Lung (tissue), 12 donors: ENCODE data around the gene ORM2. TPM values are rescaled to one million over a fixed set of nuclear protein-coding genes. Genes with fewer than 3 reads are reported as not detected.

Source experiments
- ATAC-seq: fragments of 200-7000 bp; cut with Tn5 transposase; one replicate; pipeline ENCODE4 v1.9.1; 2020; ENCODE audit warnings: moderate number of reproducible peaks; ENCODE audit not compliant: insufficient read depth, low FRiP score
- DNase-seq, 3 donors: peaks; one replicate each; pipeline ENCODE4 v3.0.0-alpha.2; 2013 to 2017
- H3K27ac ChIP-seq, 2 donors: one replicate each; pipeline ENCODE4 v1.5.1; 2013; ENCODE audit warnings: mild to moderate bottlenecking in 2 of 2, moderate library complexity in 2 of 2, control low read depth in 1 of 2, inconsistent platforms in 1 of 2, low read depth in 1 of 2, low read length in 1 of 2
- H3K27me3 ChIP-seq, 3 donors: one replicate each; pipeline ENCODE4 v1.5.1; 2013; ENCODE audit warnings: low read length in 2 of 3; ENCODE audit not compliant: control insufficient read depth in 3 of 3, insufficient read depth in 3 of 3
- H3K36me3 ChIP-seq, 4 donors: one replicate each; pipeline ENCODE4 v1.5.1; 2013; ENCODE audit warnings: low read length in 4 of 4, mild to moderate bottlenecking in 1 of 4, moderate library complexity in 1 of 4; ENCODE audit not compliant: control insufficient read depth in 4 of 4, insufficient read depth in 4 of 4
- H3K4me1 ChIP-seq, 5 donors: one replicate each; pipeline ENCODE4 v1.5.1; 2013; ENCODE audit warnings: low read length in 5 of 5, mild to moderate bottlenecking in 2 of 5, moderate library complexity in 1 of 5; ENCODE audit not compliant: control insufficient read depth in 5 of 5, insufficient read depth in 5 of 5
- H3K4me3 ChIP-seq: one replicate; pipeline ENCODE4 v1.5.1; 2013; ENCODE audit warnings: mild to moderate bottlenecking, control low read depth, moderate library complexity
- H3K9ac ChIP-seq, 2 donors: one replicate each; pipeline ENCODE4 v1.5.1; 2013; ENCODE audit warnings: low read length in 2 of 2, control low read depth in 1 of 2; ENCODE audit not compliant: insufficient read depth in 1 of 2
- H3K9me3 ChIP-seq, 4 donors: one replicate each; pipeline ENCODE4 v1.5.1; 2013; ENCODE audit warnings: low read length in 3 of 4, mild to moderate bottlenecking in 1 of 4, moderate library complexity in 1 of 4; ENCODE audit not compliant: control insufficient read depth in 4 of 4, insufficient read depth in 3 of 4
- CTCF ChIP-seq: IDR thresholded peaks from 2 replicates; pipeline ENCODE4 v1.5.1; 2012; ENCODE audit warnings: mild to moderate bottlenecking; ENCODE audit errors: control extremely low read depth, extremely low read depth
- WGBS, 2 donors: extraction: QIAGEN DNeasy Blood & Tissue Kit; methylation state at CpG; one replicate each; pipeline ENCODE4 v1.1.7; 2013; 5-methylcytosine and 5-hydroxymethylcytosine counted together
- polyA plus RNA-seq, 2 donors: library from polyadenylated mRNA; stranded (reverse); fragments of 200-250 nt; gene quantifications; one replicate each; pipeline ENCODE4 v1.2.1, GENCODE V29; 2013
- total RNA-seq, 2 donors: library from RNA; depleted of rRNA in 1 of 2; stranded (reverse); fragments of >200 nt in 1 of 2; gene quantifications; one replicate each; pipeline ENCODE4 v1.2.1, GENCODE V29; 2014 to 2021
- donor health status: control.
- donor health status: control.
- donor health status: Bipolar disorder and iron deficiency.
- donor health status: healthy.
- donor health status: DM: yes; HTN: yes; CAD: no.

ORM2 gene
- total and polyA plus RNA-seq, 4 donors: 0.77 to 215 (median 47.6) TPM

GRCh38 chr9:114339130-114339908 lies 9.7 kb downstream of the ORM2 start:
- Histone ChIP-seq H3K4me1 (no peaks in the 10 kb centered on the region), H3K4me3 (no peak overlapping the region), H3K36me3 (peaks cover 0 to 77% (median 46%) of the 10 kb centered on the region in 4 donors), H3K27ac (no peak overlapping the region), H3K27me3 (no peaks in the 10 kb centered on the region), H3K9me3 (no peaks in the 10 kb centered on the region), H3K9ac (no peak overlapping the region)
- DNase-seq (peak in 2 of 3 donors; percentile 23 to 30), ATAC-seq (no peak)
- TF ChIP-seq CTCF: peak; percentile 34
- 85 to 86% methylated on average over 16 of the region's 16 CpGs for WGBS, 2 donors

GRCh38 chr9:114341152-114341830 lies 11.6 kb downstream of the ORM2 start:
- ATAC-seq (no peak), DNase-seq (no peak)
- no peak for TF ChIP-seq CTCF
- Histone ChIP-seq H3K4me1 (no peaks in the 10 kb centered on the region), H3K4me3 (no peak overlapping the region), H3K27me3 (no peaks in the 10 kb centered on the region), H3K9ac (no peak overlapping the region), H3K36me3 (peaks cover 0 to 78% (median 51%) of the 10 kb centered on the region in 4 donors), H3K9me3 (no peaks in the 10 kb centered on the region), H3K27ac (peak overlapping the region in 1 of 2 donors; percentile 10)
- 90 to 96% methylated on average over 12 of the region's 12 CpGs for WGBS, 2 donors

DNA sequence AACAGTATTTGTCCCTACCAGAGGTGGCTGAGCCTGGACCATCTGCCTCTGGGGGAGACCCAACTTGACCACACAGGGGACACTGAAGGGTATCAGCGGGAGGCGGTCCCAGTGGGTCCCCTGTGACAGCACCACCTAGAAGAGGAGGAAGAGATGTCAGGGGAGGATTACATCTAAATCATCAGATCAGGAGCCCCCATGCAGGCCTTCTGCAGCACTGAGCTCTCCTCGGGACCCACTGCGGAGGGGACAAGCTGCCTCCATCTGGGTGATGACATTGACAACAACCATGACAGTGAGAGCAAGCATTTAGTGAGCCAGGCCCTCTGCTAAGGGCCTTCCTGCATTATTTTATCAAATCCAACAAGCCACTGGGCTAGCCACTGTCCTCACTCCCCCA lies 12.3 kb downstream of the ORM2 start:
- H3K36me3 ChIP-seq: peaks cover 0 to 77% (median 56%) of the 10 kb centered on the region in 4 donors
- no peak overlapping the region for H3K9ac ChIP-seq
- H3K4me3 ChIP-seq: no peak overlapping the region
- DNase-seq (no peak), ATAC-seq (no peak)
- no peak overlapping the region for H3K27ac ChIP-seq
- WGBS, 2 donors: 94 to 96% methylated on average over 4 of the region's 4 CpGs
- no peaks in the 10 kb centered on the region for H3K4me1 ChIP-seq
- no peak for TF ChIP-seq CTCF
- no peaks in the 10 kb centered on the region for H3K27me3 ChIP-seq
- H3K9me3 ChIP-seq: no peaks in the 10 kb centered on the region
